GM10248 (cell line): Measurements from ENCODE around the gene GLB1L3.

Experiments used
- CTCF ChIA-PET: fragments of 300-600 bp; sonication (Branson Sonifier 250); formaldehyde crosslinking; extraction: SDS; loops from one replicate; lab custom pipeline; 2021; ENCODE audit warnings: antibody characterized with exemption; lab: Yijun Ruan, JAX
- POLR2A ChIA-PET: fragments of 350-650 bp; sonication (Branson Sonifier 250); formaldehyde crosslinking; extraction: SDS; loops from one replicate; lab custom pipeline; 2020; ENCODE audit warnings: antibody characterized with exemption; lab: Yijun Ruan, JAX
- DNase-seq: peaks from one replicate; pipeline ENCODE4 v3.0.0; 2012; ENCODE audit errors: extremely low spot score
- CTCF ChIP-seq: IDR thresholded peaks from 2 replicates; pipeline ENCODE4 v1.5.1; 2012; ENCODE audit warnings: mild to moderate bottlenecking, low read depth; ENCODE audit errors: extremely low read depth, missing control alignments, control extremely low read depth

GLB1L3 gene

GRCh38 chr11:134349109-134349801 is 73.1 kb downstream of the GLB1L3 start:
- ChIA-PET CTCF (interaction anchor here (1.2 to 2.4 kb wide), 3 partner anchors 10 to 87 kb away, joined by 3 to 9 read pairs (median 4); partner anchors contain the start of gene GLB1L2), POLR2A (no interaction called here)
- no peak for DNase-seq
- TF ChIP-seq CTCF = peak; percentile 0

- CTCF ChIA-PET = interaction anchor here (1.3 to 2.4 kb wide), 3 partner anchors 9 to 88 kb away, joined by 3 to 9 read pairs (median 4); no protein-coding TSS in a partner anchor
Observed at GRCh38 chr11:134349802-134350355, 73.7 kb downstream of the GLB1L3 start.

GRCh38 chr11:134350381-134350780 is 74.2 kb downstream of the GLB1L3 start:
- POLR2A ChIA-PET = no interaction called here
- DNase-seq = no peak
- CTCF ChIA-PET = interaction anchor here (1.3 to 2.4 kb wide), 3 partner anchors 9 to 88 kb away, joined by 3 to 9 read pairs (median 4); no protein-coding TSS in a partner anchor
- TF ChIP-seq CTCF = no peak

More at GRCh38 chr11:134349802-134350355, 73.7 kb downstream of the GLB1L3 start:
- POLR2A ChIA-PET = no interaction called here
- no peak for TF ChIP-seq CTCF
- DNase-seq = no peak

- ChIA-PET POLR2A (no interaction called here), CTCF (interaction anchor here (0.7 kb wide), 1 partner anchor 176 kb away, joined by 3 read pairs; no protein-coding TSS in a partner anchor)
- no peak for TF ChIP-seq CTCF
- DNase-seq = no peak
Observed at GRCh38 chr11:134352111-134352510, 75.9 kb downstream of the GLB1L3 start.

- DNase-seq = no peak
- ChIA-PET POLR2A (no interaction called here), CTCF (interaction anchor here (0.8 to 1.6 kb wide), 4 partner anchors 11 to 371 kb away, joined by 3 read pairs; no protein-coding TSS in a partner anchor)
- no peak for TF ChIP-seq CTCF
Observed at GRCh38 chr11:134355136-134355535, 79.0 kb downstream of the GLB1L3 start.

GRCh38 chr11:134355656-134356055 is 79.5 kb downstream of the GLB1L3 start:
- POLR2A ChIA-PET = no interaction called here
- CTCF ChIA-PET = interaction anchor here (0.8 to 1.6 kb wide), 4 partner anchors 10 to 371 kb away, joined by 3 read pairs; no protein-coding TSS in a partner anchor
- TF ChIP-seq CTCF = no peak
- no peak for DNase-seq
